ENCODE results near the gene STK39.
"Not testable (repeated sequence)": the region's sequence is repeated elsewhere in the genome, so short reads cannot be mapped to it uniquely, and the experiment has no call there.

Gene STK39

DNA sequence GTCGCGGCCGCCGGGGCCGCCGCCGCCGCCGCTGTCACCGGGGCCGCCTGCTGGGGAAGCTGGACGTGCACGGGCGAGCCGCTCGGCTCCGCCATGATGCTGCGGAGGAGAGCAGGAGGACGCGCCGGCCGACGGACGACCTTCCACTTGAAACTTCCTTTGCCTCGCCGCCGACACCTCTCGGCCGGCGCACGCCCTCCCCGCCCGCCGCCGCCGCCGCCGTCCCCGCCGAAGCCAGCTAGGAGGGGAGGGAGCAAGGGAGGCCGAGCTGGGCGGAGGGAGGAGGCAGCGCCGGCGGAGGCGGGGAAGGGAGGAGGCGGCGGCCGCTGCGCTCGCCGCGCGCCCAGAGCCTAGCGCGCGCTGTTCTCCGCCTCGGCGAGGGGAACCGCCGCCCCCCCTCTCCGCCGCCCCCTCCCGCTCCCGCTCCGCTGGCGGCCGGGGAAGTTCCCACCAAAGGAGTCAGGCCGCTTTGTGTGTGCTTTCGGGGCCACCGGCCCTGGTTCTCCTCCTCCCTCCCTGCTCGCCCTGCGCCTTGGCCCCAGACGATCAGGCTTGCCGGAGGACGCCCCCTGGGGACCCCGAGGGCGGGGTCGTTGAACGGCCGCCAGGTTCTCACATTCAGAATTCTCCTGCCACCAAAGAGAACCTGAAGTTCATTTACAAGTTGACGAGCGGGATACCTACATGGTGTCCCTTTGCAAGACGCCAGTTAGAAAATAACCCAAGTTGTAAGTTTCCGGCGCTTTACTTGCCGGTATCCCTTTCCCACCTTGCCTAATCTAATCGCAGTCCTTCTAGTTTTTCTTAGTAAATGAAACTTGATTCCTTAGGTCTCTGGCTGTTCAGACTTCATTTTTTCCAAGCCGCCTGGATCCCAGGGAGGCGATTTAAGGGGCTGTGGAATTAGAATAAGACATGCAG, at the start of gene STK39:
TSS of gene STK39 (minus strand) at position 255 of the 921 bp plus-strand sequence. CDS start at position 95, 160 bp downstream.
- peak; percentile 79 for DNase-seq

DNA sequence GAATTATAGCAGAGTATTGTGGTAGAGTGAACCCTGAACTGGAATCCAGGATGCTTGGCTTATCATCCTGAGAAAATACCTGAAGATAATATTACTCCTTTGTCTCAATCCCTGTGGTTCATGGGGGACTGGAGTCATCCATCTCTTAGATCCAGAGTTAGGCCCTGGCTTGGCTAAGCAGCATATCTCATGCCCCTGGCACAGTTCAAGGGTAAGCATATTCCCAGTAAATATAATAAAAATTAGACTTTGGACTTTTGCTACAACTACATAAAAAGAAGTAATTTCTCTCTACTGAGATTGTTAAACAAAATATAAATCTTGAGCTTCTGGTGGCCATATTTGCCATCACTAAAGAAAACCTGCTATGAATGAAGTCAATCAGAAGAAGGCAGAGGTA, 47.7 kb upstream of the STK39 start:
- DNase-seq = no peak

DNA sequence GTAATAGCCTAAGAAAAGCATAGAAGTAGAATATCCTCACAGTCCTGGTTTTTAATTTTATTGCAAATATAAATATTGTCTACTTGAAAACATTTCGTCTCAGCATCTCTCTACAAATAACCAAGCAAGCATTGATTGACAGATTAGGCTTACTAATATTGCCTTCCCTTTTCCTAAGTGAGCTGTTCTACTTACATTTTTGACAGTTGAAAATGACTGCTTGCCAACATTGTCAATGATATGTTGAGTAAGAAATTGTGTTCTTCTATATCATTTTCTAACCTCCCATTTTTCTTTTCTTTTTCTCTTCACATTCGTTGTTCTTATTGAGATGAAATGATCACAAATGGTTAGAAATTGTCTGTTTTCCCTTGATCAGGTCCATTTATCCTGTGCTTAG, 47.0 kb upstream of the STK39 start:
- DNase-seq = no peak

DNA sequence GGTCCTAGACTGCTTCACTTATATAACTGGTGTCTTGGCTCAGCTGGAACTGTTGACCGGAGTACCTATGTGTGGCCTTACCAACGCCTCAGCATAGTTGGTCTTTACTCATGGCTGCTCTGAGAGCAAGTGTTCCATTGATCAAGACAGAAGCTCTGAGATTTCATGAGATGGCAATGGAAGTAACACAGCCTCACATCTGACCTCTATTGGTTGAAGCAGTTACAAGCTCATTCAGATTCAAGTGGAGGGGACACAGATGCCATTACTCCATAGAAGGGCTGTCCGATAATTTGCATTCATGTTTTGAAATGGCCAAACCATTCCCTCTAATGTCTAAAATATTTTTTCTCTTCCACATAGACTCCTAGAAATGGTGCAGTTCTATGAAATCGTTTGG, 46.4 kb upstream of the STK39 start:
- DNase-seq = no peak

DNA sequence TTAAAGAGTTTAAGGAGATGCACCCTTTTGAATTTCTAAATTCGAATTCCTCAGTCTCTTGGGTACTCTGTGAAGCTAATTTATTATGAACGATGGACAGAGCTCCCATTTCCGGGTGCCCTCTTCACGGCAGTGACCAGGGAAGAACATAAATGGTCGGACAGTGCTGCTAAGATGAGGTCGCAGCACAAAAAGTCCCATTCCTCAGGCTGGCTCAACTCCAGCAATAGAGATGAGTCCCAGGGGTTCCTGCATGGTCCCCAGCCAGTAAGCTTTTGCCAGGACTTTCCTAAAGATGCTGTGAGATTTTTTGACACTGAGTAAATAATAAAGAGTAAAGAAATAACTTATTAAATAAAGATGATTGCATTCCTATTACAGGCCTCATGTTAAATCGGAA, 43.0 kb upstream of the STK39 start:
- DNase-seq = no peak

DNA sequence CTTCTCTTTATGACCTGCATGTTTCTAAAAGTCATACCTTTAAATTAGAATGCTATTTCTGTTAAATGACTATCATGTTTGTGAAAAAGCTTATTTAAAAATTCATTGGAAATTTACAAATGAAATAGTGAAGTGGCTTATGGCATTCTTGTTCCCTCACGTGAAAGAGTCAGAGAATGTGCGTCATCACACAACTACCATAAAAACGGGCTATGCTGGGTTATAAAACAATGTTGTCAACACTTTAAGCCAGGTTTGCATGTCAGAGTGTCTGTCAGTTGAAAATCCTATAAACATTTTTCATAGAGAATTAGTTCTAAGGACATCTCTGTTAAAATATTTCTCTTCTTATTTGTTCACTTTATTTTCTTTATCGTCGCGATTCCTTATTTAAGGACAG, 42.5 kb upstream of the STK39 start:
- DNase-seq = no peak

DNA sequence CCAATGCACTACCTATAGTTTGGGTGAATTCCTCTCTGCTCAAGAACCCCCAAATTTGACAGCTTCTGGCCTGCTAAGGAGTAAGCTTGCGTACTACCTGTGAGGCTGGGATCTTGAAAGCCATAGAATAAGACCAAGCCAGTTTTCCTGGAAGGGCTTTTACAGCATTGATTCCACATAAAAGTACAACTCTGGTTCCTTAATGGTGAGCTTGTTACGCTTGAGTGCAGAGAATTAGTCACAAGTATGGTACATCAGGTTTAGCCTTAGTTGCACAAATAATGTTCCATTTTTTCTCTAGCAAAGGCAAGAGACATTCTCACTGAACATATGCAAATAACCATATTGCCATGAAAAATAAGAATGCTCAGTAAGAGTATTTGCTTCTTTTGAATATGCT, 39.1 kb upstream of the STK39 start:
- no peak for DNase-seq

DNA sequence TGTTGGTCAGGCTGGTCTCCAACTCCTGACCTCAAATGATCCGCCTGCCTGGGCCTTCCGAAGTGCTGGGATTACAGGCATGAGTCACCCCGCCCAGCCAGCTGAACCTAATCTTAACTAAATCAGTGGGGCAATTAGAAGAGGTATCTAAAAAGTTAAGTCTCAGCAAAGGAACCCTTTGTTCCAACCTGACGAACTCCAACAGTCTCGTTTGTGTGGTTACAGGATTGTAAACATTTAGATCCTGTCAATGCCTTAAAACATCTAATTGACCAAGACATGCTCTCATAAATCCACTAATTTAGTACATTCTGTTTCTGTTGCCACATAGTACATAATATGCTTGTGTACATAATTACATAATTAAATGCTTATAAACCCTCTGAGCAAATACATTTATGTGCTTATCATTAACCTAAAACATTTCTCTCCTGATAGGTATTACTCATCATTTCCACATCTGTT, 31.1 kb upstream of the STK39 start:
- no peak for DNase-seq

DNA sequence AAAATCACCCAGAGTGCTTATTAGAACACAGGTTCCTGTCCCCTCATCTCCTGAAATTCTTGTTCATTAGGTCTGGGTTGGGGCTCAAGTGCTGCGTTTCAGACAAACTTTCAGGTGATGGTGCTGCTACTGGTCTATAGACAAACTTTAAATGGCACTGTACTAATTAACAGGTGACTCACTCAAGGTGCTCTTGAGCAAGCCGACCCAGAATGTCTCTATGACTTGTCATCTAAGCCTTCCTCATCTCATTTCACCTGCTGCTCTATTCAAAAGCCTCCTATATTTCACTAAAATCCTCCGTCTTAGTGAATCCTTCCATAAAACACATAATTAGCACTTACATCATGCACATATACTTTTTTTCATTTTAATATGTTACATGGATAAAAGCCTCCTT, 29.9 kb upstream of the STK39 start:
- no peak for DNase-seq

DNA sequence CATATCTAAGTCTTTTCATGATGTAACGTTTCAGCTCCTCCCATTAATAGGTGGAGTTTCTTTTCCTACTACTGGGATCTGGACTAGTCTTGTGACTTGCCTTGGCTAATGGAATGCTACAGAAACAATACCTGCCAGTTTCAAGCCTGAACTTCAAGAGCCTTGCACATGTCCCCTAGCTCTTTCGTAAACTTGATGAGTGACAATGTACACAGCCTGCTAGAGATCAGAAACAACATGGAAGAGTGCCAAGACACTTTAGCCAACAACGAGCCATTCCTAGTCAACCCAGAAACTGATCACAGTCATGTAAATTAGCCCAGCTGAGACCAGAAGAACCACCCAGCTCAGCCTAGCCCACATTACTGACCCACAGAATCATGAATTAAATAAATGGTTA, 24.8 kb upstream of the STK39 start:
- DNase-seq = no peak

DNA sequence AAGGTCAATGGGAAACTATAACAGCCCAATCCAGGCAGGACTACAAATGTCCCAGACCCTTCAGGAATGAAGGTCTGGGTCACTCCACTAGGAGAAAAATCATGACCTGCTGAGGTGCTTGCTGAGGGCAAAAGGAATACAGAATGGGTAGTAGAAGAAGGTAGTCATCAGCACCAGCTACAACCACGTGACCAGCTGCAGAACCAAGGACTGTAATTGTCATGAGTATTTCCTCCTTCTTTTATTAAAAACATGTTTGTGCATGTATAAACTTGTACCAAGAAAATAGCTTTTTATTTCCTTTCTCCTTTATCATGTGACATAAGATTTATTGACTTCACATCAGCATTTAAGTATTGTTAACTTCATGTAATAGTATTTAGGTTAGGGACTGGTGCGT, 15.5 kb upstream of the STK39 start:
- not testable (repeated sequence) for DNase-seq

DNA sequence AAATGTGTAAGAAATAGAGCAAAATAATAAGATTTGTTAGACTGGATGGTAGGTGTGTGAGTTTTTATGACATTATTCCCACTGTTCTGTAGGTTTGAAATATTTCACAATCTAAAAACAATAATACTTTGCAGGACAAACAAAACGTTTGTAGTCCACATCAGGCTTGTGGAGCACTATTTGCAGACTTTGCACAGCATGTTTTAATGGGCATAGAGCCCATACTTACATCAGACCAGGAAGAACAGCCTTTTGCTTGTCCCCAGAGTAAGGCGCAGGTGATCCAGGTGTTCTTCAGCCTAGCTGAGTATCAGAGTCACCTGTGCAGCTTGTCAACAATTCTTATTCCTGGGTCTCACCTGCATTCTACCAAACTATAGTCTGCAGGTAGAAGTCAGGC, 9.1 kb upstream of the STK39 start:
- no peak for DNase-seq

DNA sequence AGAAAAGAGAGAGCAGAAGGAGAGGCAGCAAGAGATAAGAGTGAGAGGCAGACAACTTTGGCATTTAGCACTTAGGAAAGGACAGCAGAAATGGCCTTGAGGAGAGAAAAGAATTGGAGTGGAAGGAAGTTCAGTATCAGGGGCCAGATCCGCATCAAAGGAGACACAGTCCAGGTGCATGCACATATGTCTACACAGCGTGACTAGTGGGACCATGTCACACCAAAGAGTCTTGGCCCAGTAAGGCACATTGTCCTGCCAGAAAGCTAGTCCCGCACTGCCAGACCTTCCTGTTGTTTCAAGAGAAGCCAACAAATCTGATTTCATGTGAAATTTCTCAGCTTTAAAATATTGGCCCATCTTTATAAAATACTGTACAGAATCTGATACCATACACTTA, 8.5 kb upstream of the STK39 start:
- no peak for DNase-seq

DNA sequence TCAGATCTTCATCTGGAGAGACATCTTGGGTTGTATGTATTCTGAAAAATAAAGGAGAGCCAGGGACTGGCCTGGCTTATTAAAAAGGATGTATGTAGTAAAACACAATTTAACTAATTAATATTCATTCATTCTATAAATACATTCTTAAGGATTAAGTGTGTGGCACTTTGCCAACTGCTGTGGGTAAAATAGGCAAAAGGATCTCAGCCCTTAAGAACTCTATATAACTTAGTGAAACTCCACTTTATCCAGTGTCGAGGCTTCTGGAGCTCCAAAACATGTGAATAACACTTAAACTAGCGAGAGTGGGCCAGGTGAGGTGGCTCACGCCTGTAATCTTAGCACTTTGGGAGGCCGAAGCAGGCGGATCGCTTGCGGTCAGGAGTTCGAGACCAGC, 7.7 kb upstream of the STK39 start:
- DNase-seq = no peak

DNA sequence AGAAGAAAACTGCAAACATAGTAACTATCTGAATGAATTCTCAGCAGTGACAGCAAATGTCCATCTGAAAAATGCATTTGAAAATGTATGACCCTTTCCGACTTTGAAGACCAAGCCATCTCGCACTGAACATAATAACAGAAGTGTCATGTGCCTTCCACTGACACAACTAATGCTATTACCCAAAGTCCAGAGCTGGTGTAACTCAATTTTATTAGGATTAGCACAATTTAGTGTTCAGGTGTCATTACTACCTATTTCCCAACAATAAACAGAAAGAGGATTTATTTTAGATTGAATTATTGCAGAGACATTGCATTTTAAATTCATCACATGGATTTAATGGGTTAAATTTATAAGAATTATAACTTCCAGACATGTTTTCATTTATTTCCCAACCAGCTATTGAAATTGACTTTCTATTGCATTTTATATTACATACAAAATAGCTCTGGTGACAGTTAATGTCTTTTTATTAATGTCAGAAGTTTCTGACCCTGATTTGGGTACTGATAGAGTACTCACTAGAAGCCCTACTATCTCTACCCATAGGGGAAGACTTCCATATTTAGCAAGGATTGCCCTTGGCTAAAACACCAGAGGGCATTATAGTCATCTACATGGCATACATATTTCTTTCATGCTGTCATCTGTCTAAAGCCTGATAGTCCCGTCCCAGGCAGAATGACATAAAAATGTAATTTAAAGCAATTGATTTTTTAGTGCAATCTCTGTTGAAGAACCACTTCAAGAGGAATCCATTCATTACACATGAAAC, 7.0 kb upstream of the STK39 start:
- no peak for DNase-seq

DNA sequence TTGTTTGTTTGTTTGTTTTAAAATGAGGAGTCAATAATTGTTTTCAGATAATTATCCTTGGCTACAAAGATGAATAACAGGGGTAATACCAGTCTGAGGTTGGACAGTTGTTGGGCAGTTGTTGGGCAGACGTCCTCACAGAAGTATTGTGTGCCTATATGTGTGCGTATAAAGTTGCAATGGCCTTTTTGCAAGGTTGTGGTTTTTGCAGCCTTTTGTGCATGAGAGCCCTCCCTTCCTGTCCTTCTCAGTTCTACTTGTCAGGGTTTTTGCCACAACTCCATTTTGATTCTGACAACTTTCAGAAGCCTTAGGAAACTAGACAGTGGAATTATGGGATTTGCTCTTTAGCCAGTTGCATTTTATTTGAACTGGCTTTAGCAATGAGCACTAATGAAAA, 6.0 kb upstream of the STK39 start:
- DNase-seq = no peak

DNA sequence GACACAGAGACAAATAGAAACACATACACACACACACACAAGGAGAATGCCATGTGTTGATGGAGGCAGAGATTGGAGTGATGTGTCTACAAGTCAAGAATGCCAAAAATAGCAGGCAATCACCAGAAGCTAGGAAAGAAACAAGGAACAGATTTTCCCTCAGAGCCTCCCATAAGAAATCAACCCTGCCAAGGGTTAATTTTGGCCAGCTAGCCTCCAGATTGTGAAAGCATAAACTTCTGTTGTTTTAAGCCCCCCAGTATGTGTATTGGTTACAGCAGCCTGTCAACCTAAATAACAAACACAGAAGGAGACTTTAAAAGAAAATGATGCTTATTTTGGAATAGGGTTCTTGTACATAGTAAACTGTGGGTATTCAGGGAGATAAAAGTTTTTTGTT, 5.6 kb upstream of the STK39 start:
- no peak for DNase-seq

DNA sequence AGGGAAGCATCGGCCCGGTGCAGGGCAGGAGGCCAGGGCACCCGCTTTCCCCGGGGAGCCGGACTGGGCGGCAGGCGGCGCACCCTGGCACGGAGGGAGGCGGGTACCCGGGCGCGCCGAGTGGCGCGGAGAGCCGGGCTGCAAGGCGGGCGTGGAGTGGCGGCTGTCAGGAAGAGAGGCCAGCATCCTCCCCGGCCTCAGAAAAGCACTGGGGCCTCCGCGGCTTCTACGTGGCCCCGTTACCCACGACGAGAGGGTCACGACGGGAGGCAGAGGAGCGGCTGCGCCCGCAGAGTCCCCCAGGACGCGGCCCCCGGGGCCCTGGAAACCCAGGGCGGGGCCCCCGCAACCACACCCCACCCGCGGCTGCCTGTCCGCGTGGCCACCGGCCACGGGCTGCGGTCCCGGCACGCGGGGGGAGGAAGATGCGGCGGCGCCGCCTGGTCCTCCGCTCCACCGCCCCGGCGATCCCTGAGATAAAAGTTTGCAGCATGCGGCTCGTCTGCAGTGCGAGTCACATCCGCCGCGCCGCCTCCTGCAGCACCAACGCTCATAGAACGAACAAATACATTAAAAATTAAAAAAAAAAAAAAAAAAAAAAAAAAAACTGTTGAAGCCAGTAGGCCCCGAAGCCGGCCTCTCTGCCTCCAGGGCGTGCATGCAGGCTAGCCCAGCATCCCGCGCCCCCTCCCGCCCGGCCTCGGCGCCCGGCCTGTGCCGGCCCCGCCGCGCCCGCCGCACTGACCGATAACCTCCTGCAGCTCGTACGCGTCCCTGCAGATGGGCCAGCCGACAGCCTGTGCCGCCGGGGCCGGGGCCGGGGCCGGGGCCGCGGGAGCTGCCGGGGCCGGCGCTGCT, 683 bp downstream of the STK39 start:
- no peak for DNase-seq

DNA sequence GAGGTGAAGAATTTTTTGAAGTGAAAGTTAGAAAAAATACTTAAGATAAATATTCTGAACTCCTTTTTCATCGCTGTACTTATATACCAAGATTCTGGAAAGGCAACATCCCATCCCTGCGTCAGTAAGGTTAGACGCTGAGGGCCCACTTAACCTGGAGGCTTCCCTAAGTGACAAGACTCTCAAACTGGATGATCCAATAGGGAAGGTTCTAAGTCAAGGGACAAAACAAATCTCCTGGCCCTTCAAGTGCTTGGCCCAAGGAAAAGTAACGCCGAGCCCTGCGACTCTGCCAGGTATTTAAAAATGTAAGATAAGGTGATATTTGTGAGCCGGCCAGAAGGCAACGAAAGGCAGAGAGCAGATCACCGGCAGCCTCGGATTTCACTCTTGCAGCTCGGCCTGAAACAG, 1.3 kb downstream of the STK39 start:
- no peak for DNase-seq

DNA sequence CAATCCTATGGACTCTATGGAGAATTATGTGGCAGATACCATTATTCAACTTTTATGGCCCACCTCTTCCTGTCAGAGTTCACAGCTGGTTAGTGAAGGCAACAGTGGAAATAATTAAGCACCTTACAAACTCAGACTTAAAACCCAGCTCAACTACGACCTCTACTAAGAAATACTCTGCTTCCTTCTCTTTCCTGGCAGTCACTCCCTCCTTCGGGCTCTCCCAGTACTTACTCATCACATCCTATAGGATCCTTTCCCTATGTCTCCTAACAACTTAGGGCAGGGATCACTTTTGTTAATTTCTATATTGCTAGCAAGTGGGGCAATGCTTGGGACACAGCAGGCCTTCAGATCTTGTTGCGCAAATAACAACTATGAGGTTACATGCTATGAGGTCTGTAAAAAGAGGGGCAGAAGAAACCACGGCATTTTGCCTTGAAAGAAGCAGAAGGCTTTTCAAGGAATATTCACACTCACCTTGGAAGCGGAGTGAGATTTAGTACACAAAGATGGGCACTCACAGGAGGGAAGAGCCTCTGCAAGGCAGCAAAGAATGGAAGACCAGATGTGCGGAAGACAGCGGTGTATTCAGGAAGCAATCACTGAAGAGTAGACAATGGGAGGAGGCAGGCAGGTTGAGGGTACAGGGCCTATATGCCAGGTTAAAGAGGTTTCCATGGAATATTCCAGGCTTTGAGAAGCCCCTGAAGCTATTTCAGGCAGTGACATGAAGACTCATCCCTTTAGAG, 2.1 kb downstream of the STK39 start:
- DNase-seq = no peak

DNA sequence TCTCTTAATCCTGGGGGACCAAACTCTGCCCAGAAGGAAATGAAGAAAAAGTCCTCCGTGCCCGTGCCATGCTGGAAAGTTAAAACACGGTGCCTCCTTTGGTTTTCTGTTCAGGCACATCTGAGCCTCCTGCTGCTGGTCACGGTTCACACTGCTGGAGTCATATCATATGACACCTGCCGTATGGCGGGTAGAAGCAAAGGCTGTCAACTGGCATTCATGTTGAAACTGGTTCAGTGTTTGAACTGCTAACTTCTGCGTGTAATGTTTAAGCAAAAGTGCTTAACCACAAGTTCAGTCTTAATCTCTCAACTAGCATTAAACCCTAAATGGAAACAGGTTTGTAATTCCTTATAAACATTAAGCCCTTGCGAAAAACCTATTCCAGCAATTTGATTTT, 3.1 kb downstream of the STK39 start:
- no peak for DNase-seq

DNA sequence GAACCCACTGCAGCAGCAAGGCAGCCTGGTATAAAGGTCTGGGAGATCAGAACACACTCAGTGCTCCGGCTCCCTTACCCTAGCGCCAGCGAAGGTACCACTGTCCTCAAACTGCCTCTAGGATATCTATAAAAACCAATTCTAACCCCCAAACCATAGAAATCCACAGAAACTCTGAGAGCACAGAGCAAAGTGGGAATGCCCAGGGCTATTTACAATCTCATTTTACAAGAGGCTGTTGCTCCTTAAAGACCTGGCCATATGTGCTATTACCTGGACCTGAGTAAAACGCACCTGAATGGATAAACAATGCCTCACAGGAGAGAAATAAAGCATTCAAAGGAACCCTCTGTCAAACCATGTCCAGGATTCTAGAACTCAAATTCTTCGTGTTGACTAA, 4.3 kb downstream of the STK39 start:
- DNase-seq = no peak

Data from NCI-H2227 treated with DMSO at 0.1 percent for 48 hours (cell line).